ENCODE data around the gene DVL1.

DNA sequence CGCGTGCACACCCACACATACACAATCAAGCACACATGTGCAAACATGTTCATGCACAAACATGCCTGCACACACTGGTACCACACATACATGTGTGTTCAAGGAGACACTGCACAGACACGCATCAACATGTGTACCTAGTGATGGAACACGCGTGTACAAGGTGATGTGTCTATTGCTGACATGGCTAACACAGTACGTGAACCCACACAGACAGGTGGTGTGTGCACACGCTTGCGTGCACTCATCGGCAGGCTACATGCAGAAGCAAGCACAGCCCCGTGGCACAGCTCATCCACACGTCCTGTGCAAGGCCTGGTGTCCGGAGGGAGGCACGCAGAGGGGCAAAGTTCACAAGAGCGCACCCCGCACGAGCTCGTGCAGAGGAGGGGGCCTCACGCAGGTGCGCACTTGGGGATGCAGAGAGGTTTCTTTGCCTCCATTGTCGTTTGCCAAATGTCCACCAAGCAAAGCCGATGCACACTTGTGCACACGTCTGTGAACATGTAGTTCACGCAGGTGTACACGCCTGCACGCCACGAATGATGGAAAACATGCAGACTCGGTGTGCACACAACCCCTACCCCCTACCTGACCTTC, 42.5 kb downstream of the DVL1 start:
- no peak for TF ChIP-seq POLR2AphosphoS5 (IDR thresholded peaks at IDR 0.05)
- TF ChIP-seq, protein P1, sequence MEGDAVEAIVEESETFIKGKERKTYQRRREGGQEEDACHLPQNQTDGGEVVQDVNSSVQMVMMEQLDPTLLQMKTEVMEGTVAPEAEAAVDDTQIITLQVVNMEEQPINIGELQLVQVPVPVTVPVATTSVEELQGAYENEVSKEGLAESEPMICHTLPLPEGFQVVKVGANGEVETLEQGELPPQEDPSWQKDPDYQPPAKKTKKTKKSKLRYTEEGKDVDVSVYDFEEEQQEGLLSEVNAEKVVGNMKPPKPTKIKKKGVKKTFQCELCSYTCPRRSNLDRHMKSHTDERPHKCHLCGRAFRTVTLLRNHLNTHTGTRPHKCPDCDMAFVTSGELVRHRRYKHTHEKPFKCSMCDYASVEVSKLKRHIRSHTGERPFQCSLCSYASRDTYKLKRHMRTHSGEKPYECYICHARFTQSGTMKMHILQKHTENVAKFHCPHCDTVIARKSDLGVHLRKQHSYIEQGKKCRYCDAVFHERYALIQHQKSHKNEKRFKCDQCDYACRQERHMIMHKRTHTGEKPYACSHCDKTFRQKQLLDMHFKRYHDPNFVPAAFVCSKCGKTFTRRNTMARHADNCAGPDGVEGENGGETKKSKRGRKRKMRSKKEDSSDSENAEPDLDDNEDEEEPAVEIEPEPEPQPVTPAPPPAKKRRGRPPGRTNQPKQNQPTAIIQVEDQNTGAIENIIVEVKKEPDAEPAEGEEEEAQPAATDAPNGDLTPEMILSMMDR (IDR thresholded peaks at IDR 0.05): no peak
- TF ChIP-seq EP300 (IDR thresholded peaks at IDR 0.05): no peak
- TF ChIP-seq POLR2A (IDR thresholded peaks at IDR 0.05): no peak
